Neural cell (in vitro differentiated cells): ENCODE measurements around the gene C14orf132.

ENCODE experiments used
- EP300 ChIP-seq: fragments of 450-650 bp; conservative IDR thresholded peaks from 2 replicates; pipeline ENCODE4 v1.6.1; 2014; ENCODE audit warnings: antibody characterized with exemption, mild to moderate bottlenecking, moderate library complexity; ENCODE audit not compliant: poor library complexity, severe bottlenecking
- EZH2 ChIP-seq: fragments of 200-600, 300-800 bp; shearing (Covaris generic), sonication (generic); IDR thresholded peaks from 2 replicates; pipeline ENCODE4 v1.6.1; 2014; ENCODE audit warnings: antibody characterized with exemption, low read length, borderline replicate concordance, mild to moderate bottlenecking; ENCODE audit not compliant: insufficient read depth, poor library complexity, severe bottlenecking
- POLR2AphosphoS5 ChIP-seq: IDR thresholded peaks from 2 replicates; pipeline ENCODE4 v1.6.1; 2012
- RAD21 ChIP-seq: fragments of 450-650 bp; conservative IDR thresholded peaks from 2 replicates; pipeline ENCODE4 v1.6.1; 2014; ENCODE audit warnings: antibody characterized with exemption, mild to moderate bottlenecking, moderate library complexity
- SMC3 ChIP-seq: fragments of 450-650 bp; conservative IDR thresholded peaks from 2 replicates; pipeline ENCODE4 v1.6.1; 2014; ENCODE audit warnings: antibody characterized with exemption, mild to moderate bottlenecking, moderate library complexity; ENCODE audit not compliant: poor library complexity
- TAF1 ChIP-seq: IDR thresholded peaks from 2 replicates; pipeline ENCODE4 v1.6.1; 2012; ENCODE audit warnings: low read depth
- TF ChIP-seq, protein P1 (sequence below): fragments of 450-650 bp; IDR thresholded peaks from 2 replicates; pipeline ENCODE4 v1.5.1; 2014; ENCODE audit warnings: antibody characterized with exemption, mild to moderate bottlenecking, moderate library complexity; ENCODE audit not compliant: poor library complexity, severe bottlenecking

DNA sequence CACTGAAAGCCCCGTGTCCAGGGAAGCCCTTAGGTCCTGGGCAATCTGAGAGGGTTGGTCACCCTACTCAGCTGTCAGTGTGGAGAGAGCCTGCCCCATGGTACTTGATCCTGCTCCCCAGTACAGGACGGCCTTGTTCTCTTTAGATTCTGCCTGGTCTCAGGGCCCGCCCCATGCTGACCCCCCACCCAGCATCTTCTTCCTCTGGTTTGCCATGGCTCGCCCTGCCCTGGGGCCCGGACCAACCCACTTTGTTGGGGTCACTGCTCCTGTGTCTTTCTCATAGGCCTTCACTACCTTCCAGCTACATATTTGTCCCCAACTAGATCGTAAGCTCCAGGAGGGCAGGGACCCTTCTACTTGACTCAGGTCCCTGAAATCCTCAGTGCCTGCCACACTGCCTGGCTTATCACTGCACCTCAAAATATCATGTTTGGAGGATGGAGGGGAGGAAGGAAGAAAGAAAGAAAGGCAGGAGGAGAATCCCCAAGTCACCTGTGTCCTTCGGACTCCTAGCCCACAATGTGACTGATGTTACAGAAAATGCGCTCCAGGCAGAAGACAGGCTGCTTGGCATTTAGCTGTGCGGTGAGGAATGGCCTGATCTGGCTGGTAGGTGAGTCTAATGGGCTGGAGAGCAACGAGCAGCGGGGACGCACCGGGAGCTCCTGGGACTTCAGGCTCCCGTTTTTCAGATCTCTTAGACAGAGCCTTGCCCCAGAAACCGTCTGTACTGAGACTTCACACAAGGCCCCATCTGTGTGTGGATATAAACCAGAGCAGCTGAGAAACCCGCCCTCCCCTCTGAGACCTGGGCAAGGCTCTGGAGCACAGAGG lies 66.1 kb downstream of the C14orf132 start:
- TF ChIP-seq RAD21 (no peak), EP300 (no peak), TAF1 (no peak), POLR2AphosphoS5 (no peak), EZH2 (no peak), SMC3 (no peak)
- TF ChIP-seq, protein P1, sequence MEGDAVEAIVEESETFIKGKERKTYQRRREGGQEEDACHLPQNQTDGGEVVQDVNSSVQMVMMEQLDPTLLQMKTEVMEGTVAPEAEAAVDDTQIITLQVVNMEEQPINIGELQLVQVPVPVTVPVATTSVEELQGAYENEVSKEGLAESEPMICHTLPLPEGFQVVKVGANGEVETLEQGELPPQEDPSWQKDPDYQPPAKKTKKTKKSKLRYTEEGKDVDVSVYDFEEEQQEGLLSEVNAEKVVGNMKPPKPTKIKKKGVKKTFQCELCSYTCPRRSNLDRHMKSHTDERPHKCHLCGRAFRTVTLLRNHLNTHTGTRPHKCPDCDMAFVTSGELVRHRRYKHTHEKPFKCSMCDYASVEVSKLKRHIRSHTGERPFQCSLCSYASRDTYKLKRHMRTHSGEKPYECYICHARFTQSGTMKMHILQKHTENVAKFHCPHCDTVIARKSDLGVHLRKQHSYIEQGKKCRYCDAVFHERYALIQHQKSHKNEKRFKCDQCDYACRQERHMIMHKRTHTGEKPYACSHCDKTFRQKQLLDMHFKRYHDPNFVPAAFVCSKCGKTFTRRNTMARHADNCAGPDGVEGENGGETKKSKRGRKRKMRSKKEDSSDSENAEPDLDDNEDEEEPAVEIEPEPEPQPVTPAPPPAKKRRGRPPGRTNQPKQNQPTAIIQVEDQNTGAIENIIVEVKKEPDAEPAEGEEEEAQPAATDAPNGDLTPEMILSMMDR: no peak
